HepG2 (cell line): ENCODE data around the gene MS4A10. TPM values are rescaled to one million over a fixed set of nuclear protein-coding genes. Genes with fewer than 3 reads are reported as not detected.

Source experiments
- ATAC-seq: fragments of 200-7000 bp; cut with Tn5 transposase; 3 replicates; pipeline ENCODE4 v1.9.1; 2020; ENCODE audit warnings: mild to moderate bottlenecking, moderate library complexity
- BruUV-seq: library from RNA; stranded (reverse); fragments of 400-500 nt; replicated peaks from 2 replicates; lab custom pipeline; 2021; lab: Mats Ljungman, UMichigan
- CTCF ChIA-PET: fragments of 300-600 bp; formaldehyde crosslinking; extraction: SDS; loops from one replicate; lab custom pipeline; 2021; ENCODE audit warnings: low total read pairs, inconsistent platforms, low intra/inter-chr PET ratio; lab: Yijun Ruan, JAX
- POLR2A ChIA-PET: fragments of 350-600 bp; sonication (Branson Sonifier 250); formaldehyde crosslinking; loops from one replicate; lab custom pipeline; 2020; ENCODE audit warnings: antibody characterized with exemption, inconsistent platforms; lab: Yijun Ruan, JAX
- DNase-seq: peaks from one replicate; pipeline ENCODE4 v3.0.0-alpha.2; 2015; ENCODE audit warnings: low spot score
- FAIRE-seq: peaks from 3 replicates; lab custom pipeline; 2011; peaks lifted over from hg19 to GRCh38; lab: Jason Lieb, UNC
- H2AFZ ChIP-seq: one replicate; pipeline ENCODE4 v1.6.1; 2011; ENCODE audit warnings: low read length, inconsistent platforms
- H3K27ac ChIP-seq: fragments of 300-600 bp; 3 replicates; pipeline ENCODE4 v1.8.0; 2011; ENCODE audit warnings: mixed run types, mild to moderate bottlenecking, mixed read lengths, low read length, inconsistent platforms; ENCODE audit not compliant: insufficient read depth; ENCODE audit errors: extremely low read length
- H3K27me3 ChIP-seq, 2 experiments: fragments of 200-600 bp in 1 of 2; 2 replicates in 1 of 2; 3 replicates in 1 of 2; pipeline versions ENCODE4 v1.6.0 to v1.8.0; 2011; ENCODE audit warnings: low read length in 2 of 2, mild to moderate bottlenecking in 2 of 2, moderate library complexity in 2 of 2, inconsistent platforms in 1 of 2; ENCODE audit not compliant: insufficient read depth in 2 of 2, control insufficient read depth in 1 of 2
- H3K36me3 ChIP-seq, 2 experiments: fragments of 200-600 bp in 1 of 2; replicated peaks in 1 of 2; 2 replicates in 1 of 2; 3 replicates in 1 of 2; pipeline versions ENCODE4 v1.5.1 to v1.8.0; 2011; ENCODE audit warnings: low read length in 2 of 2, inconsistent platforms in 1 of 2; ENCODE audit not compliant: insufficient read depth in 2 of 2, control insufficient read depth in 1 of 2
- H3K4me1 ChIP-seq: 2 replicates; pipeline ENCODE4 v1.5.1; 2012; ENCODE audit warnings: low read length, inconsistent platforms; ENCODE audit not compliant: insufficient read depth
- H3K4me2 ChIP-seq: 2 replicates; pipeline ENCODE4 v1.6.0; 2011; ENCODE audit warnings: low read depth, low read length, inconsistent platforms
- H3K4me3 ChIP-seq, 3 experiments: fragments of 200-600 bp in 1 of 3; sonication (generic), shearing (Covaris generic) in 1 of 3; replicated peaks in 1 of 3; 2 replicates each; pipeline ENCODE4 v1.5.1; 2011 to 2016; ENCODE audit warnings: low read length in 3 of 3, inconsistent platforms in 2 of 3, low read depth in 2 of 3, mild to moderate bottlenecking in 2 of 3, control low read depth in 1 of 3, mixed read lengths in 1 of 3; ENCODE audit not compliant: insufficient read depth in 1 of 3
- H3K79me2 ChIP-seq: one replicate; pipeline ENCODE4 v1.6.1; 2011; ENCODE audit warnings: low read length, inconsistent platforms; ENCODE audit not compliant: insufficient read depth
- H3K9ac ChIP-seq: 2 replicates; pipeline ENCODE4 v1.6.0; 2011; ENCODE audit warnings: mild to moderate bottlenecking, low read depth, low read length, inconsistent platforms; ENCODE audit not compliant: insufficient read depth
- H3K9me3 ChIP-seq: 2 replicates; pipeline ENCODE4 v1.5.1; 2012; ENCODE audit warnings: mild to moderate bottlenecking, low read length
- H4K20me1 ChIP-seq: 2 replicates; pipeline ENCODE4 v1.6.0; 2011; ENCODE audit warnings: inconsistent platforms, mild to moderate bottlenecking, low read length, moderate library complexity; ENCODE audit not compliant: insufficient read depth
- CHD2 ChIP-seq: IDR thresholded peaks from 2 replicates; pipeline ENCODE4 v1.6.1; 2011; ENCODE audit warnings: low read depth, low read length, improper control_type of control experiment
- HDAC2 ChIP-seq: sonication (generic); formaldehyde crosslinking; IDR thresholded peaks from 2 replicates; pipeline ENCODE4 v1.4.0; 2020; ENCODE audit warnings: missing genetic modification reagents
- JUN ChIP-seq: sonication (generic); formaldehyde crosslinking; IDR thresholded peaks from 2 replicates; pipeline ENCODE4 v1.4.0; 2020; ENCODE audit warnings: mild to moderate bottlenecking, missing genetic modification reagents
- JUND ChIP-seq: sonication (generic); formaldehyde crosslinking; IDR thresholded peaks from 2 replicates; pipeline ENCODE4 v1.8.0; 2022; ENCODE audit warnings: mild to moderate bottlenecking, missing genetic modification reagents
- KDM3A ChIP-seq: IDR thresholded peaks from 2 replicates; pipeline ENCODE4 v1.6.1; 2018; ENCODE audit warnings: low read depth, missing compliant biosample characterization
- NR2F2 ChIP-seq: IDR thresholded peaks from 2 replicates; pipeline ENCODE4 v1.6.1; 2012; ENCODE audit warnings: low read depth, inconsistent platforms, borderline replicate concordance
- POGZ ChIP-seq: sonication (generic); formaldehyde crosslinking; IDR thresholded peaks from 2 replicates; pipeline ENCODE4 v1.4.0; 2020; ENCODE audit warnings: mild to moderate bottlenecking, missing genetic modification reagents
- RBM39 ChIP-seq: fragments of 200-400 bp; formaldehyde crosslinking; IDR thresholded peaks from one replicate; pipeline ENCODE4 v1.6.1; 2018; ENCODE audit warnings: antibody characterized with exemption, mild to moderate bottlenecking, low read depth, low read length; ENCODE audit not compliant: poor library complexity, severe bottlenecking
- REL ChIP-seq: sonication (generic); formaldehyde crosslinking; conservative IDR thresholded peaks from 2 replicates; pipeline ENCODE4 v1.8.0; 2022; ENCODE audit warnings: mild to moderate bottlenecking, missing genetic modification reagents, moderate library complexity
- ZBTB10 ChIP-seq: sonication (generic); formaldehyde crosslinking; IDR thresholded peaks from 2 replicates; pipeline ENCODE4 v1.4.0; 2020; ENCODE audit warnings: missing genetic modification reagents, borderline replicate concordance
- ZBTB14 ChIP-seq: sonication (generic); formaldehyde crosslinking; IDR thresholded peaks from 2 replicates; pipeline ENCODE4 v1.4.0; 2020; ENCODE audit warnings: missing genetic modification reagents
- ZNF17 ChIP-seq: sonication (generic); formaldehyde crosslinking; IDR thresholded peaks from 2 replicates; pipeline ENCODE4 v1.5.0; 2020; ENCODE audit warnings: mild to moderate bottlenecking, missing genetic modification reagents
- WGBS: methylation state at CpG from one replicate; pipeline ENCODE4 v1.1.6; 2017; ENCODE audit warnings: low lambda C conversion rate; 5-methylcytosine and 5-hydroxymethylcytosine counted together
- in situ Hi-C: cut with HindIII; loops from 2 replicates; pipeline ENCODE4 v1.10.0; 2017; ENCODE audit warnings: low pct_unique_long_range_greater_than_20kb; ENCODE audit not compliant: extremely low pct_ligation_motif_present
- intact Hi-C: fragments of 100-400 bp; cut with micrococcal nuclease; formaldehyde crosslinking; loops from one replicate; pipeline ENCODE4 v1.10.0; 2022; ENCODE audit not compliant: unreplicated experiment
- polyA plus RNA-seq, 8 experiments: library from polyadenylated mRNA; depleted of rRNA in 3 of 8; stranded (reverse) in 7 of 8; unstranded in 1 of 8; fragments of >200 nt; fragmentation: Illumina TruSeq in 4 of 8; extraction: Trizol in 4 of 8; gene quantifications; 2 replicates each; pipeline versions ENCODE4 v1.2.1 to v1.2.3, GENCODE V29; 2011 to 2016; ENCODE audit warnings: low read depth in 4 of 8, missing spikeins in 1 of 8, mixed read lengths in 1 of 8; ENCODE audit not compliant: insufficient read depth in 1 of 8
- total RNA-seq, 5 experiments: library from RNA; depleted of rRNA; stranded (reverse); fragments of >200 nt; fragmentation: Illumina TruSeq; extraction: Trizol; gene quantifications; 2 replicates each; pipeline ENCODE4 v1.2.3, GENCODE V29; 2016; ENCODE audit warnings: low read depth in 1 of 5

The MS4A10 gene
- total and polyA plus RNA-seq, 2 of the 13 experiments (the other 11 are each of a cell fraction or from before 2014, with no cell fraction given) = not detected

GRCh38 chr11:60774726-60775125 is 10.4 kb upstream of the MS4A10 start:
- FAIRE-seq (no peak), ATAC-seq (no peak), DNase-seq (no peak)
- peaks cover 0 to 28% of the 10 kb centered on the region in 2 experiments; a peak in 1 of 5 replicates for H3K27me3 ChIP-seq
- WGBS = 60% methylated on average over 8 of the region's 13 CpGs
- H2AFZ ChIP-seq = no peak overlapping the region
- intact Hi-C loops (loop anchor here (5.0 kb wide), 1 partner anchor 113 kb away; no protein-coding TSS in a partner anchor), in situ Hi-C loops (no loop called here)
- no peaks in the 10 kb centered on the region for H3K4me1 ChIP-seq
- TF ChIP-seq RBM39 = no peak
- TF ChIP-seq ZNF17 = no peak
- TF ChIP-seq REL = no peak
- no peak for TF ChIP-seq ZBTB10
- no peak for TF ChIP-seq POGZ (CRISPR knock-in tag)
- TF ChIP-seq HDAC2 = no peak
- TF ChIP-seq CHD2 = no peak
- TF ChIP-seq ZBTB14 (CRISPR knock-in tag) = no peak
- no peak for TF ChIP-seq NR2F2
- TF ChIP-seq JUN = no peak
- no peak for TF ChIP-seq KDM3A (CRISPR knock-in tag)
- no peak for TF ChIP-seq JUND (CRISPR knock-in tag)
- no peak overlapping the region for H3K4me3 ChIP-seq
- H3K79me2 ChIP-seq = no peaks in the 10 kb centered on the region
- POLR2A ChIA-PET = no interaction called here
- CTCF ChIA-PET = interaction anchor here (1.2 to 1.4 kb wide), 2 partner anchors 112 to 125 kb away, joined by 3 to 7 read pairs; no protein-coding TSS in a partner anchor
- no TSS peak for BruUV-seq
- H4K20me1 ChIP-seq = no peaks in the 10 kb centered on the region
- no peak overlapping the region for H3K4me2 ChIP-seq
- no peaks in the 10 kb centered on the region for H3K9me3 ChIP-seq
- no peaks in the 10 kb centered on the region for H3K36me3 ChIP-seq
- H3K27ac ChIP-seq = no peak overlapping the region
- H3K9ac ChIP-seq = no peak overlapping the region
